IPS-18c (cell line): ENCODE data around the gene SEC31B.

Experiments
- H3K4me3 ChIP-seq: 2 replicates; pipeline ENCODE4 v1.7.0; 2013; ENCODE audit warnings: low read depth, mild to moderate bottlenecking, low read length, moderate library complexity; ENCODE audit not compliant: insufficient read depth
- H3K9me3 ChIP-seq: one replicate; pipeline ENCODE4 v1.6.1; 2013; ENCODE audit warnings: mild to moderate bottlenecking, low read length, moderate library complexity; ENCODE audit not compliant: control insufficient read depth, insufficient read depth

SEC31B gene

GRCh38 chr10:100508266-100508665 lies 11.4 kb downstream of the SEC31B start:
- Histone ChIP-seq H3K4me3 (no peak overlapping the region), H3K9me3 (no peaks in the 10 kb centered on the region)

GRCh38 chr10:100507357-100507732 lies 12.3 kb downstream of the SEC31B start:
- Histone ChIP-seq H3K9me3 (no peaks in the 10 kb centered on the region), H3K4me3 (no peak overlapping the region)

GRCh38 chr10:100506596-100507356 lies 12.9 kb downstream of the SEC31B start:
- H3K9me3 ChIP-seq = no peaks in the 10 kb centered on the region
- H3K4me3 ChIP-seq = no peak overlapping the region

- no peaks in the 10 kb centered on the region for H3K9me3 ChIP-seq
- no peak overlapping the region for H3K4me3 ChIP-seq
These were observed 14.5 kb downstream of the SEC31B start for GRCh38 chr10:100505164-100505563.

- no peak overlapping the region for H3K4me3 ChIP-seq
- peaks cover 2% of the 10 kb centered on the region for H3K9me3 ChIP-seq
These were observed 15.6 kb downstream of the SEC31B start for GRCh38 chr10:100504096-100504495.

- H3K9me3 ChIP-seq = peaks cover 2% of the 10 kb centered on the region
These were observed 16.7 kb downstream of the SEC31B start for GRCh38 chr10:100502926-100503494.

GRCh38 chr10:100501423-100501822 lies 18.2 kb downstream of the SEC31B start:
- peaks cover 2% of the 10 kb centered on the region for H3K9me3 ChIP-seq
- H3K4me3 ChIP-seq = no peak overlapping the region

More at GRCh38 chr10:100502926-100503494, 16.7 kb downstream of the SEC31B start:
- no peak overlapping the region for H3K4me3 ChIP-seq

- Histone ChIP-seq H3K9me3 (peaks cover 2% of the 10 kb centered on the region), H3K4me3 (no peak overlapping the region)
These were observed 21.6 kb downstream of the SEC31B start for GRCh38 chr10:100498059-100498458.

- Histone ChIP-seq H3K9me3 (peaks cover 2% of the 10 kb centered on the region), H3K4me3 (no peak overlapping the region)
These were observed 23.1 kb downstream of the SEC31B start for GRCh38 chr10:100496567-100496966.

GRCh38 chr10:100490531-100490930 lies 29.1 kb downstream of the SEC31B start:
- H3K4me3 ChIP-seq = no peak overlapping the region
- peaks cover 2% of the 10 kb centered on the region for H3K9me3 ChIP-seq

- Histone ChIP-seq H3K9me3 (peaks cover 2% of the 10 kb centered on the region), H3K4me3 (no peak overlapping the region)
These were observed 30.3 kb downstream of the SEC31B start for GRCh38 chr10:100489396-100489795.

- H3K4me3 ChIP-seq = no peak overlapping the region
- H3K9me3 ChIP-seq = peaks cover 2% of the 10 kb centered on the region
These were observed 32.1 kb downstream of the SEC31B start for GRCh38 chr10:100487529-100487928.

GRCh38 chr10:100485801-100486495 lies 33.7 kb downstream of the SEC31B start:
- Histone ChIP-seq H3K4me3 (peak overlapping the region; percentile 29), H3K9me3 (peaks cover 2% of the 10 kb centered on the region)

- Histone ChIP-seq H3K4me3 (0 out of 2 replicates have a peak overlapping the region, but pooled peaks have one; percentile 10), H3K9me3 (peaks cover 2% of the 10 kb centered on the region)
These were observed 34.3 kb downstream of the SEC31B start for GRCh38 chr10:100485366-100485765.

GRCh38 chr10:100483876-100484666 lies 35.6 kb downstream of the SEC31B start:
- no peak overlapping the region for H3K4me3 ChIP-seq
- no peaks in the 10 kb centered on the region for H3K9me3 ChIP-seq

GRCh38 chr10:100482834-100483185 lies 36.9 kb downstream of the SEC31B start:
- Histone ChIP-seq H3K4me3 (peak overlapping the region; percentile 12; the same call in 1 of the 2 replicates), H3K9me3 (no peaks in the 10 kb centered on the region)

- H3K9me3 ChIP-seq = no peaks in the 10 kb centered on the region
These were observed 37.4 kb downstream of the SEC31B start for GRCh38 chr10:100482181-100482833.

More at GRCh38 chr10:100482181-100482833, 37.4 kb downstream of the SEC31B start:
- peak overlapping the region; percentile 63 for H3K4me3 ChIP-seq
